DOHH2 (cell line): ENCODE results near the gene ACTG2.

ENCODE experiments used
- H3F3A ChIP-seq: fragments of 200-600 bp; sonication (generic), shearing (Covaris generic); 2 replicates; pipeline ENCODE4 v1.6.0; 2016; ENCODE audit warnings: antibody characterized with exemption, mild to moderate bottlenecking; ENCODE audit not compliant: control insufficient read depth, insufficient read depth
- H3K27ac ChIP-seq: fragments of 200-600 bp; sonication (generic); 2 replicates; pipeline ENCODE4 v1.5.1; 2014; ENCODE audit warnings: low read depth, mild to moderate bottlenecking, low read length, moderate library complexity
- H3K27me3 ChIP-seq: fragments of 200-600 bp; sonication (generic); 2 replicates; pipeline ENCODE4 v1.6.1; 2014; ENCODE audit warnings: mild to moderate bottlenecking, low read length, mixed read lengths; ENCODE audit not compliant: control insufficient read depth
- H3K36me3 ChIP-seq: fragments of 200-600 bp; sonication (generic); 2 replicates; pipeline ENCODE4 v1.6.1; 2014; ENCODE audit warnings: mild to moderate bottlenecking, low read length, moderate library complexity, mixed read lengths; ENCODE audit not compliant: control insufficient read depth
- H3K4me1 ChIP-seq: fragments of 200-600 bp; sonication (generic); 2 replicates; pipeline ENCODE4 v1.6.1; 2014; ENCODE audit warnings: mild to moderate bottlenecking, low read length, mixed read lengths; ENCODE audit not compliant: control insufficient read depth
- H3K4me2 ChIP-seq: fragments of 200-600 bp; sonication (generic); 2 replicates; pipeline ENCODE4 v1.6.0; 2014; ENCODE audit warnings: mild to moderate bottlenecking, low read length, moderate library complexity
- H3K4me3 ChIP-seq: fragments of 200-600 bp; sonication (generic); 2 replicates; pipeline ENCODE4 v1.5.1; 2014; ENCODE audit warnings: mild to moderate bottlenecking, low read length, mixed read lengths
- H3K79me2 ChIP-seq: fragments of 200-600 bp; sonication (generic); 2 replicates; pipeline ENCODE4 v1.6.1; 2014; ENCODE audit warnings: mild to moderate bottlenecking, low read length, mixed read lengths; ENCODE audit not compliant: control insufficient read depth
- H3K9me2 ChIP-seq: fragments of 200-600 bp; sonication (generic); replicated peaks from 2 replicates; pipeline ENCODE4 v1.6.1; 2014; ENCODE audit warnings: mild to moderate bottlenecking, low read length, mixed read lengths; ENCODE audit not compliant: control insufficient read depth
- H3K9me3 ChIP-seq: fragments of 200-600 bp; sonication (generic); 2 replicates; pipeline ENCODE4 v1.6.1; 2014; ENCODE audit warnings: antibody characterized with exemption, low read length, mixed read lengths; ENCODE audit not compliant: control insufficient read depth, insufficient read depth
- H4K20me1 ChIP-seq: fragments of 200-600 bp; sonication (generic); 2 replicates; pipeline ENCODE4 v1.6.0; 2014; ENCODE audit warnings: low read depth, mild to moderate bottlenecking, antibody characterized with exemption, low read length, moderate library complexity; ENCODE audit not compliant: control insufficient read depth, insufficient read depth
- EZH2phosphoT487 ChIP-seq: fragments of 200-600 bp; sonication (generic); IDR thresholded peaks from 2 replicates; pipeline ENCODE4 v1.6.1; 2017; ENCODE audit warnings: borderline replicate concordance, mild to moderate bottlenecking, antibody characterized with exemption, low read length, moderate library complexity, mixed read lengths
- TF ChIP-seq, protein P1 (sequence below): fragments of 200-600 bp; sonication (generic); IDR thresholded peaks from one replicate; pipeline ENCODE4 v1.5.1; 2014; ENCODE audit warnings: antibody characterized with exemption, mild to moderate bottlenecking, low read depth, low read length; ENCODE audit not compliant: poor library complexity, severe bottlenecking

The ACTG2 gene

DNA sequence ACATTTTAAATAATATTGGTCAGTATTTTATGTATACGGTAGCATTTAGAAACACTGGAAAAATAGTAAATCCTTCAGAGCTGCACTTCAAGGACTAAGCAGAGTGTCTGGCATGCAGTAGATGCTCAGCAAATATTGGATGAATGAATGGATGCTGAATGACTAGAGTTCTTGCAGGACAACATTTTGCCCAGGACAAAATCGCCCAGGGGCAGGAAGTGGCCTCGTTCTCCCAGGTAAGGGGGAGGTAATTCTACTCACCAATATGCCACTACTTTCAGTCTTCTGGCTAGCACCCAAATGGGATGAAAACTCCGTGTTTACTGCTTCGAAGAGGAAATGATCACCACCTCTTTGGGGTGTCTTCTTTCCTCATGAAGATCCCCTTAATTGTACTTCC is 29.9 kb downstream of the ACTG2 start:
- H3K4me3 ChIP-seq, result no peak overlapping the region
- no peaks in the 10 kb centered on the region for H4K20me1 ChIP-seq
- peaks cover 9% of the 10 kb centered on the region for H3K36me3 ChIP-seq
- no peak for TF ChIP-seq EZH2phosphoT487
- TF ChIP-seq, protein P1, sequence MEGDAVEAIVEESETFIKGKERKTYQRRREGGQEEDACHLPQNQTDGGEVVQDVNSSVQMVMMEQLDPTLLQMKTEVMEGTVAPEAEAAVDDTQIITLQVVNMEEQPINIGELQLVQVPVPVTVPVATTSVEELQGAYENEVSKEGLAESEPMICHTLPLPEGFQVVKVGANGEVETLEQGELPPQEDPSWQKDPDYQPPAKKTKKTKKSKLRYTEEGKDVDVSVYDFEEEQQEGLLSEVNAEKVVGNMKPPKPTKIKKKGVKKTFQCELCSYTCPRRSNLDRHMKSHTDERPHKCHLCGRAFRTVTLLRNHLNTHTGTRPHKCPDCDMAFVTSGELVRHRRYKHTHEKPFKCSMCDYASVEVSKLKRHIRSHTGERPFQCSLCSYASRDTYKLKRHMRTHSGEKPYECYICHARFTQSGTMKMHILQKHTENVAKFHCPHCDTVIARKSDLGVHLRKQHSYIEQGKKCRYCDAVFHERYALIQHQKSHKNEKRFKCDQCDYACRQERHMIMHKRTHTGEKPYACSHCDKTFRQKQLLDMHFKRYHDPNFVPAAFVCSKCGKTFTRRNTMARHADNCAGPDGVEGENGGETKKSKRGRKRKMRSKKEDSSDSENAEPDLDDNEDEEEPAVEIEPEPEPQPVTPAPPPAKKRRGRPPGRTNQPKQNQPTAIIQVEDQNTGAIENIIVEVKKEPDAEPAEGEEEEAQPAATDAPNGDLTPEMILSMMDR, result no peak
- peaks cover 4% of the 10 kb centered on the region for H3K9me3 ChIP-seq
- H3K4me2 ChIP-seq, result no peak overlapping the region
- H3K79me2 ChIP-seq, result peaks cover 10% of the 10 kb centered on the region
- H3K27ac ChIP-seq, result no peak overlapping the region
- H3F3A ChIP-seq, result peaks cover 21% of the 10 kb centered on the region
- peaks cover 49% of the 10 kb centered on the region for H3K4me1 ChIP-seq
- no peaks in the 10 kb centered on the region for H3K27me3 ChIP-seq
- H3K9me2 ChIP-seq, result no peaks in the 10 kb centered on the region

DNA sequence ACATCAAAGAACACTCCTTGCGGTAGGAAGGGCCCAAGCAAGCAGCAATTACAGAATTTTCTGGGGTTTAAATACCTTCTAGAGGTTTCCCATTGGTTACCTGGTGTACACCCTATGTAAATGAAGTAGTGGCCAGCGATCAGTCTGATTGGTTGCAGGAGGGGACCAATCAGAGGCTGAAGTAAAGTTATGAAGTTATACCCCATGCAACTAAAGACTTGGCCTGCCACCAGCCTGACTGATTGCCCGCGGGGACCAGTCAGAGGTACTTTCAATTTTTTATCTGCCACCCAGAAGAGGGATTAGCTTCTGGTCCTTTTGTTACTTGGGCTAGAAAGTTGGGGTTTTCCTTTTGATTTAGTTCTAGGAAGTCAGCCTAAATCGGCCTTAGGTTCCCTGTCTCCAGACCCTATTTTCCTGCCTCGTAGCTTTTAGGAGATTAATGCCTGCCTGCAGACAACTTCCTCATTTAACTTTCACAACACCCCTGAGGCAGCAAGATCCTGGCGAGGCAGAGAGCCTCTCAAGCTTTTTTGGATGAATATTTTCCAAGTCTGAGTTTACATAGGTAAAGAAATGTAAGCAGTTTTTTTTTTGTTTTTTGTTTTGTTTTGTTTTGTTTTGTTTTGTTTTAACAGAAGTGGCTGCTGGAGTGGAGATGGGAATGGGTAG is 32.4 kb downstream of the ACTG2 start:
- H3K9me2 ChIP-seq, result no peaks in the 10 kb centered on the region
- no peak overlapping the region for H3K4me2 ChIP-seq
- peak overlapping the region; percentile 80 for H3K27ac ChIP-seq
- TF ChIP-seq, protein P1, result no peak
- no peaks in the 10 kb centered on the region for H3K27me3 ChIP-seq
- peaks cover 33% of the 10 kb centered on the region for H3K36me3 ChIP-seq
- H3K9me3 ChIP-seq, result peaks cover 4% of the 10 kb centered on the region
- peaks cover 21% of the 10 kb centered on the region for H3F3A ChIP-seq
- peaks cover 35% of the 10 kb centered on the region for H3K79me2 ChIP-seq
- peak overlapping the region; percentile 9; the same call in 1 of the 2 replicates for H3K4me3 ChIP-seq
- peaks cover 74% of the 10 kb centered on the region for H3K4me1 ChIP-seq
- H4K20me1 ChIP-seq, result peaks cover 4% of the 10 kb centered on the region; the same call in 1 of the 2 replicates

- H3K9me3 ChIP-seq, result peaks cover 4% of the 10 kb centered on the region
- no peaks in the 10 kb centered on the region for H3K9me2 ChIP-seq
- H4K20me1 ChIP-seq, result peaks cover 4% of the 10 kb centered on the region; the same call in 1 of the 2 replicates
- peaks cover 42% of the 10 kb centered on the region for H3K79me2 ChIP-seq
- no peaks in the 10 kb centered on the region for H3K27me3 ChIP-seq
- peak overlapping the region; percentile 65 for H3K4me2 ChIP-seq
- peak overlapping the region; percentile 80 for H3K27ac ChIP-seq
- peaks cover 69% of the 10 kb centered on the region for H3K4me1 ChIP-seq
- peak overlapping the region; percentile 88 for H3K4me3 ChIP-seq
- TF ChIP-seq EZH2phosphoT487, result no peak
- TF ChIP-seq, protein P1, result no peak
- peaks cover 37% of the 10 kb centered on the region for H3K36me3 ChIP-seq
- H3F3A ChIP-seq, result peaks cover 21% of the 10 kb centered on the region
Observed at GRCh38 chr2:73925853-73926492, 33.2 kb downstream of the ACTG2 start.
